LNCaP clone FGC (cell line): ENCODE measurements around the gene CEP44.

ENCODE experiments used
- DNase-seq: peaks from one replicate; pipeline ENCODE4 v3.0.0-alpha.2; 2011; ENCODE audit warnings: low read depth
- H3K4me3 ChIP-seq: 2 replicates; pipeline ENCODE4 v1.5.1; 2011; ENCODE audit warnings: mild to moderate bottlenecking, low read depth, low read length, control low read depth
- TF ChIP-seq, protein P1 (sequence below): IDR thresholded peaks from 2 replicates; pipeline ENCODE4 v1.5.1; 2012; ENCODE audit warnings: mild to moderate bottlenecking; ENCODE audit not compliant: control insufficient read depth, insufficient read depth; ENCODE audit errors: extremely low read depth

Gene CEP44

DNA sequence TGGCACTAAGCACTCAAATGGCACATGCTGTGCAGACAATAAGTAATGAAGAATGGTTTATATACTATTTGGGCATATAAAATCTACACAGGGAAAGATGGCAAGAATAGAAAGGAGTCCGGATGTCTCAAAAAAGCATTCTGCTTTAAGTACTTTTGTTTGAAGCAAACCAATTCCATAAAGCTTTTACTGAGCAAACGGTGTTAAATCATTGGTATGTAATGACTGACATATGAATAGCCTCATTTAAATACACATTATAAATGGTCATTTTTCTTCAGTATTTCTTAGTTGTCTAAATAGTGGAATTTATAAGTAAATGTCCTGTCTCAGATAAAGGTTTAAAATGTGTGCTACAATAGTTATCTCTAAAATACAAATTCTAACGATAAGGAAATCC, 6.3 kb upstream of the CEP44 start:
- TF ChIP-seq, protein P1, sequence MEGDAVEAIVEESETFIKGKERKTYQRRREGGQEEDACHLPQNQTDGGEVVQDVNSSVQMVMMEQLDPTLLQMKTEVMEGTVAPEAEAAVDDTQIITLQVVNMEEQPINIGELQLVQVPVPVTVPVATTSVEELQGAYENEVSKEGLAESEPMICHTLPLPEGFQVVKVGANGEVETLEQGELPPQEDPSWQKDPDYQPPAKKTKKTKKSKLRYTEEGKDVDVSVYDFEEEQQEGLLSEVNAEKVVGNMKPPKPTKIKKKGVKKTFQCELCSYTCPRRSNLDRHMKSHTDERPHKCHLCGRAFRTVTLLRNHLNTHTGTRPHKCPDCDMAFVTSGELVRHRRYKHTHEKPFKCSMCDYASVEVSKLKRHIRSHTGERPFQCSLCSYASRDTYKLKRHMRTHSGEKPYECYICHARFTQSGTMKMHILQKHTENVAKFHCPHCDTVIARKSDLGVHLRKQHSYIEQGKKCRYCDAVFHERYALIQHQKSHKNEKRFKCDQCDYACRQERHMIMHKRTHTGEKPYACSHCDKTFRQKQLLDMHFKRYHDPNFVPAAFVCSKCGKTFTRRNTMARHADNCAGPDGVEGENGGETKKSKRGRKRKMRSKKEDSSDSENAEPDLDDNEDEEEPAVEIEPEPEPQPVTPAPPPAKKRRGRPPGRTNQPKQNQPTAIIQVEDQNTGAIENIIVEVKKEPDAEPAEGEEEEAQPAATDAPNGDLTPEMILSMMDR = no peak
- no peak overlapping the region for H3K4me3 ChIP-seq
- no peak for DNase-seq

DNA sequence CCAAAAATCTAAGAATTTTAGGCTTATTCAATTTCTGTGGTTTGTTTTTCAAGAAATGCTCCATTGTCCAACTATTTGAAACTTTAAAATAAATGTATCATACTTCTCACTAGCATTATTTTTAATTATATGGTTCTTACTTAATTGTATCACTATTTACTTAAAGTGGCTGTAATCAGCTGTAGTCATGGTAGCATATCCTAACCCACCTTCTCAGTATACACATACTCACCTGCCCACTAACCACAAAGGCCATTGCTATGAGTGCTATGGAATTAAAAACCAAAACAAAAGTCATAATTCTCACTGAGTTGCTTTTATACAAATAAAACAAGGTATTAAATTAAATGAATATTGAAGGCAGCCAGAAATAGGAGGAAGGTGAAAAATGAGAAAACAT, 5.2 kb upstream of the CEP44 start:
- TF ChIP-seq, protein P1 = no peak

DNA sequence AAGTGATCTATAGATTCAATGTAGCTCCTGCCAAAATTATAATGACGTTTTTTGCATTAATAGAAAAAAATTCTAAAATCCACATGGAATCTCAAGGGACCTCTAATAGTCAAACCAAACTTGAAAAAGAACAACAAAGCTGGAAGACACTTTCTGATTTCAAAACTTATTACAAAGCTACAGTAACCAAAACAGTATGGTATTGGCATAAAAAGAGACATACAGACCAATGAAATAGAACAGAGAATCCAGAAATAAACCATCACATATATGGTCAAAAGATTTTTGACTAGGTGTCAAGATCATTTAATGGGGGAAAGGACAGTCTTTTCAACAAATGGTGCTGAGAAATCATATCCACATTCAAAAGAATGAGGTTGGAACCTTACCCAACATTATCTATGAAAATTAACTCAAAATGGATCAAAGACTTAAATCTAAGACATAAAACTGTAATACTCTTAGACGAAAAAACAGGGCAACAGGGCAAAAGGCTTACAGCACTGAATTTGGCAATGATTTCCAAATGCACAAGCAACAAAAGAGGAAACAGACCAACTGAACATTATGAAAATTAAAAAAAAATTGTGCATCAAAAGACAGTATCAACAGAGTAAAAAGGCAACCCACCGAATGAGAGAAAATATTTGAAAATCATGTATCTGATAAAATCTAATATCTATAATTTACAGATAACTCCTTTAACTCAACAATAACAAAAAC, 4.1 kb upstream of the CEP44 start:
- TF ChIP-seq, protein P1 = no peak
- H3K4me3 ChIP-seq = no peak overlapping the region

More for the DNA sequence above, 5.2 kb upstream of the CEP44 start:
- no peak overlapping the region for H3K4me3 ChIP-seq
- DNase-seq = no peak

DNA sequence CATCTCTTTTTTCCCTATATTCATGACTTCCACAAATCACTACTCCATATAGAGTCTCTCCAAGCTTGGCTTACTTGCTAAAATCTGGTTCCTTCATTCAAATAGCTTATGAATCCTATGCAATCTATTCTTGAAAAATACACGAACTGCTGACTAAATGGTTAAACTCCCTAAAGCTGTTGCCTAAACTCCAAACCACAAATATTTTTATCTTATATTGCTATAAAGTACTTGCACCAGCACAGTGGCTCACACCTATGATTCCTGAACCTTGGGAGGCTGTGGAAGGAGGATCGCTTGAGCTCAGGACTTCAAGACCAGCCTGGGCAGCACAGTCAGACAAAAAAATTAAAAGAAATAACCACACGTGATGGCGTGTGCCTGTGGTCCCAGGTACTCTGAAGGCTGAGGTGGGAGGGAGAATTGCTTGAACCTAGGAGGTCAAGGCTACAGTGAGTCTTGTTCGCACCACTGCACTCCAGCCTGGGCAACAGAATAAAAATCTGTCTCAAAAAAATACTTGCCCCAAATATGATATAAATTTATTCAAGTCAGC, 2.5 kb upstream of the CEP44 start:
- no peak overlapping the region for H3K4me3 ChIP-seq
- TF ChIP-seq, protein P1 = no peak
- DNase-seq = no peak

More for the DNA sequence above, 4.1 kb upstream of the CEP44 start:
- no peak for DNase-seq

DNA sequence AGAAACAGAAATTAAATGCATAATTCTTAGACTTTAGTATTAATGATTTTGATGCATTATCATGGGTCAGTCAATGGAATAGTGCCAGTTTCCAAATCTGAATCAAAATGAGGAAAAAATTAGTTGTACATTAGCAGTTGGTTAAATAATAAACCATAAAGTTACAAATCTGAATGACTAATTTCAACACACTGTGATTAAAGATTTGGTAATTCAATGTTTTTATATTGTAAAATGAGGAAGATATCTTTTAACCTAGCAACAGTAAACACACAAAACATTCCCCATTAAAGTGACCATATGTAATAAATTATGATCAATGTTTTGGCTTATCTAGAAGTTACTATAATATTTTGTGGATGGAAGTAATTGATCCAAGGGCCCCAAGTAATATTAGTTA, 1.8 kb upstream of the CEP44 start:
- H3K4me3 ChIP-seq = peak overlapping the region; percentile 81
- no peak for DNase-seq
- TF ChIP-seq, protein P1 = no peak

DNA sequence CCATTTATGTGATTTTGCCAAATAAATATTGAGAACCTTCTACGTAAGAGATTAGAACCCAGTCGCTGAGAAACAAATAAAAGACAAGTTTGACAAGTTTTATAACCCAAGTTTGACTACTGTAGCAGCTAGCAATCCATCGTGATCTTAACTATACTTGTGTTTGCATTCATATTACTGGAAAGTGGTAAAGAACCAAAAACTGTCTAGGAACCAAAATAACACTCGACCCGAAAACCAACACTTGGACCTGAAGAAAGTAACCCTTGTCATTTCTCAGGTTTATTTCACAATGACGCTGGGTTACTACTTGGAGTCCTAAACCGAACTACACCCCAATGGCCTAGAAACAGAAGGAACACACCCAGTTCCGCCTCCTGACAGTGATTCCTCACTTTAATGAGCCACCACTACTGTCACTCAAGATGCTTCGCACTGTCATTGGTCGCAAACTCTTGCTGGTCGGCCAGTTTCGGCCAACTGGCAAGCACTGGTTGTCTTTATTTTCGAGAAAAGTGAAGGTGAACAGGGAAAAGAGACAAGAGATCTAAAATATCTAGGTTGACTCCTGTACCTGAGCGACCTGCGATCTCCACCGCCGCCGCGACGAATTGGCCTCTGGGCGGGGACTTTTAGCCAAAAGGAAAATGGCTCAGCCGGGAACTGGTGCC, 740 bp upstream of the CEP44 start:
- TF ChIP-seq, protein P1 = no peak
- peak; percentile 94 for DNase-seq
- H3K4me3 ChIP-seq = peak overlapping the region; percentile 81
